Activated CD4-positive, alpha-beta T cell treated with anti-CD3 and anti-CD28 coated beads, Interleukin-2, amount 50 U/mL, for 1 hour (primary cell): Measurements from ENCODE around the gene ULBP2.
"Not testable (repeated sequence)": the region's sequence is repeated elsewhere in the genome, so short reads cannot be mapped to it uniquely, and the experiment has no call there.

Experiments
- DNase-seq: peaks from one replicate; pipeline ENCODE4 v3.0.0-alpha.2; 2020

Gene ULBP2

GRCh38 chr6:149953390-149953789 lies 11.6 kb downstream of the ULBP2 start:
- DNase-seq, result not testable (repeated sequence)

- not testable (repeated sequence) for DNase-seq
Measured at GRCh38 chr6:149953934-149954327, 12.1 kb downstream of the ULBP2 start.

- DNase-seq, result not testable (repeated sequence)
Measured at GRCh38 chr6:149954328-149954983, 12.6 kb downstream of the ULBP2 start.

- DNase-seq, result not testable (repeated sequence)
Measured at GRCh38 chr6:149954984-149955653, 13.3 kb downstream of the ULBP2 start.

GRCh38 chr6:149955654-149956317 lies 14.0 kb downstream of the ULBP2 start:
- not testable (repeated sequence) for DNase-seq

GRCh38 chr6:149958124-149958523 lies 16.3 kb downstream of the ULBP2 start:
- not testable (repeated sequence) for DNase-seq

- not testable (repeated sequence) for DNase-seq
Measured at GRCh38 chr6:149959806-149960205, 18.0 kb downstream of the ULBP2 start.

GRCh38 chr6:149960488-149960887 lies 18.7 kb downstream of the ULBP2 start:
- DNase-seq, result no peak

GRCh38 chr6:149961728-149962425 lies 20.1 kb downstream of the ULBP2 start:
- peak; percentile 49 for DNase-seq

- no peak for DNase-seq
Measured at GRCh38 chr6:149962461-149963211, 20.8 kb downstream of the ULBP2 start.

GRCh38 chr6:149963212-149963461 lies 21.3 kb downstream of the ULBP2 start:
- peak; percentile 38 for DNase-seq

- peak; percentile 73 for DNase-seq
Measured at GRCh38 chr6:149963462-149964307, 21.9 kb downstream of the ULBP2 start, which contains the start of gene ULBP1. Gene ULBP1 (plus strand): TSS chr6:149963943. CDS start chr6:149964050, 107 bp downstream.

- no peak for DNase-seq
Measured at GRCh38 chr6:149964308-149965193, 22.7 kb downstream of the ULBP2 start.

- no peak for DNase-seq
Measured at GRCh38 chr6:149965194-149966020, 23.6 kb downstream of the ULBP2 start.

- DNase-seq, result not testable (repeated sequence)
Measured at GRCh38 chr6:149966319-149966718, 24.5 kb downstream of the ULBP2 start.

- DNase-seq, result no peak
Measured at GRCh38 chr6:149967591-149967990, 25.8 kb downstream of the ULBP2 start.

- not testable (repeated sequence) for DNase-seq
Measured at GRCh38 chr6:149967999-149968398, 26.2 kb downstream of the ULBP2 start.

GRCh38 chr6:149968909-149969308 lies 27.1 kb downstream of the ULBP2 start:
- not testable (repeated sequence) for DNase-seq

- no peak for DNase-seq
Measured at GRCh38 chr6:149969635-149970034, 27.8 kb downstream of the ULBP2 start.

GRCh38 chr6:149974394-149974793 lies 32.6 kb downstream of the ULBP2 start:
- DNase-seq, result not testable (repeated sequence)
